NCI-H128 (cell line): ENCODE data around the gene PAK1.
"Not testable (repeated sequence)": the region's sequence is repeated elsewhere in the genome, so short reads cannot be mapped to it uniquely, and the experiment has no call there.

Source experiments
- DNase-seq: peaks from one replicate; lab custom pipeline; 2025; ENCODE audit not compliant: unreplicated experiment; lab: John Stamatoyannopoulos, UW

PAK1 gene

GRCh38 chr11:77473801-77474683, at the start of gene PAK1:
Gene PAK1 (minus strand): TSS chr11:77474094. CDS start chr11:77392520, 81,574 bp downstream.
- peak; percentile 89 for DNase-seq

DNA sequence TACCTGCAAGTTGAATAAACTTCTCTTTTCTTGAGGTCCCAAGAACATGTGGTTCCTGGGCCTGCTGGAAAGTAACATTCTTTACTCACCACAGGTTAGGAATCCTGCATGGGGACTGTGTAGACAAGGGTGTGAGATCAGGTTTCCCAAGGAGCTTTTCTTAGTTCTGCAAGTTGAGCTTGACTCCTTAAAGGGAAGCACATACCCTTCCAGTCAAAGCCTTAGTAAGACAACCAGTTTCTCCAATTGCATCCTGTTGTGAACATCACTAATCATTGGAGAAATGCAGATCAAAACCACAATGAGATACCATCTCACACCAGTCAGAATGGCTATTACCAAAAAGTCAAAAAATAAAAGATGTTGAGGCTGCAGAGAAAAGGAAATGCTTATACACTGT, 48.3 kb upstream of the PAK1 start:
- no peak for DNase-seq

- no peak for DNase-seq
Measured at GRCh38 chr11:77519847-77520246, 46.0 kb upstream of the PAK1 start.

GRCh38 chr11:77518471-77518870, 44.6 kb upstream of the PAK1 start:
- DNase-seq, result no peak

GRCh38 chr11:77517753-77518152, 43.9 kb upstream of the PAK1 start:
- DNase-seq, result no peak

DNA sequence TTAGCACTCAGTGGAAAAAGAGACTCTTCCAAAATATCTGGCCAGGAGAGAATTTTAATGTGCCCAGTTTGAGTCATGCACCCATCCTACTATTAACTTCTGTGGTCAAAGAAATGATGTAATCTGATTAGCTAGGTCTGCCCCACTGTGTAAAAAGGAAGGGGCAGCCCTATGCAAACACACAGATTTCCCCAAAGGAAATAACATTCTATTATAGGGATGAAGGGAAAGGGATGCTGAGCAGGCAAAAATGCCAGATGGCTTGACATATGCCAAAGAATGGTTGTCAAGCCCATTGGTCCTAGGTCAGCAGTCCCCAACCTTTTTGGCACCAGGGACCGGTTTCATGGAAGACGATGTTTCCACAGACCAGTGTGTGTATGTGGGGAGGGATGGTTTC, 43.3 kb upstream of the PAK1 start:
- DNase-seq, result no peak

- no peak for DNase-seq
Measured at GRCh38 chr11:77515483-77515882, 41.6 kb upstream of the PAK1 start.

GRCh38 chr11:77515063-77515462, 41.2 kb upstream of the PAK1 start:
- no peak for DNase-seq

DNA sequence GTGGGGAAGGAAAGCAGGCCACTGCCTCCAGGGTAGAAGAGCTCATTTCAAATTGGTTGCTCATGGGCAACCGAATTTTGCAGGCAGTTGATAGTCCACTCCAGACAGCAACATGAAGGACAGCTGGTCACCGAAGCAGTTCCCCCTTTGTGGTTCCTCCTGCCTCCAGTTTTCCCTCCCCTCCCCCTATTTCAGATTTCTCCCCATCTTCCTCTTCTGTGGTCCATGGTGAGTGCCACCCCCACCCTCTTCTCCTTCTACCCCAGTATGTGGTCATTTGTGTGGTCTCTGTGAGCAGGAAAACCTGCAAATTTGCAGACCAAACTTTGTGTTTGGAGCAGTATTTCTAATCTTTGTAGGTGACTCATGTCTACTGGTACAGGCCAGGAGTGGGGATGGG, 38.2 kb upstream of the PAK1 start:
- no peak for DNase-seq

GRCh38 chr11:77510851-77511250, 37.0 kb upstream of the PAK1 start:
- no peak for DNase-seq

DNA sequence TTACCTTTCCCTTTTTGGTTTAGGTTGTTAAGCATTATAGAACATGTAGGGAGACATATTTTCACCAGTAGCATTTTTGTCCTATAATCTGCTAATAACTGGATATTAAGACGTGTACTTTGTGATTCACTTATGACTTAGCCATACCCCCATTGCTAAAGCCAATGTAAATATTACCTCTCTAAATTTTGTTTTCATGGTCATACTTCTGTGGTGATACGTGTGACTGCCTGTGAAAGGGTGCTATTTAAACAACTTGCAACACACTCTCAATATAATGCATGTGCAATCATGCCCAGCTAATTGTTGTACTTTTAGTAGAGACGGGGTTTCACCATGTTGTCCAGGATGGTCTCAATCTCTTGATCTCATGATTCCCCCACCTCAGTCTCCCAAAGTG, 36.2 kb upstream of the PAK1 start:
- DNase-seq, result no peak

- no peak for DNase-seq
Measured at GRCh38 chr11:77508019-77508418, 34.1 kb upstream of the PAK1 start.

DNA sequence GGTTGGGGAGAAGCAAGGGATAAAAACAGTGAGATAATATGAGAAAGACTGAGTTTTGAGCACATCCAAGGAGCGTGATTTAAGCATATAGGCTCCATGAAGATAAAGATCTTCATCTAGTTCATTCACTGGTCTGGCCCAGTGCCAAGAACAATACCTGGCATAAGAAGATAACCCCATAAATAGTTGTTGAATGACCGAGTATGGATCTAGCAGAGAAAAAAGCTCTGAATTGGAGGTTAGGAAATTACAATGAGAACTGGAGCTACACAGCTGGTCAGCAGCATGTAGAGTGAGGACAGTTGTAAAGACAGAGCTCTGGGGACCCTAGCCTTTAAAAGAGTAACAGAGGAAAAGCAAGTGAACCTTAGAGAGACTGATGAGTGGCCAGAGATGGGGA, 33.0 kb upstream of the PAK1 start:
- DNase-seq, result no peak

- no peak for DNase-seq
Measured at GRCh38 chr11:77505956-77506355, 32.1 kb upstream of the PAK1 start.

- no peak for DNase-seq
Measured at GRCh38 chr11:77503006-77503405, 29.1 kb upstream of the PAK1 start.

GRCh38 chr11:77502346-77502905, 28.5 kb upstream of the PAK1 start:
- DNase-seq, result no peak

- DNase-seq, result no peak
Measured at GRCh38 chr11:77501758-77502157, 27.9 kb upstream of the PAK1 start.

DNA sequence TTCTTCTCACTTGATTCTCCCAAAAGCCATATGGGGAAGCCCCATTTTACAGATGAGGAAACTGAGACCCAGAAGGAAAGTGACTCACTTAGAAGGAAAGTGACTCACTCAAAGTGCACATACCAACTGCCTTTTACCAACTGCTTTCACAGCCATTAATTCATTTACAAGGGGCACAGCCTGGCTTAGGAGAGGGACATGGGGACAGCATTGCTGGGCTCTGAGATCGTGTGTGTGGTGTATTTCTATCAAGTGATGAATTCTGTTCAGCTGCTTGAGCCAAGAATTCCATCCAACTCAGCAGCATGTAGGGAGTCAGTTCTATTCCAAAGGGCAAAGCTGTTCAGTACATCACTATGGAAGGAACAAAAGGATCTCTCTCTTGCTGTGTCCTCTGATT, 23.5 kb upstream of the PAK1 start:
- no peak for DNase-seq

GRCh38 chr11:77495526-77495925, 21.6 kb upstream of the PAK1 start:
- DNase-seq, result no peak

- DNase-seq, result not testable (repeated sequence)
Measured at GRCh38 chr11:77490035-77490434, 16.1 kb upstream of the PAK1 start.

GRCh38 chr11:77487790-77488189, 13.9 kb upstream of the PAK1 start:
- no peak for DNase-seq

DNA sequence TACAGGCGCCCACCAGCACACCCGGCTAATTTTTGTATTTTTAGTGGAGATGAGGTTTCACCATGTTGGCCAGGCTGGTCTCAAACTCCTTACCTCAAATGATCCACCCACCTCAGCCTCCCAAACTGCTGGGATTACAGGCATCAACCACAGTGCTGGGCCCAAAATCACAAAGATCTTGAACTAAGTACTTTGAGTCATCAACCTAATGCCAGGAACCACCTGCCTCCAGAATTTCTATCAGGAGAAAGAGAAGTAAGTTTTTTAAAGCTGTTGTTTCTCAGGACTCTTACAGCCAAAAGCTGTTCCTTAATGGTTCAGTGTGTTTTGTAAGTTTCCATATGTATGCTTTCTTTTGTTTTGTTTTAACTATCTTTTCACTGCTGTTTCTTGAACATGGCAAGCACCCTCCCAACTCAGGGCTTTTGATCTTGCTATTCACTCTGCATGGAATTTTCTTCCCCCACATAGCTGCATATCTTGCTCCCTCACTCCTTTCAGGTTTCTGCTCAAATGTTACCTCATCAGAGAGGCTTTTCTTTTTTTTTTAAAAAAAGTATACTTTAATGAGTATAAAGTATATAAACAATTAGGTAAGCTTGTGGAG, 6.0 kb upstream of the PAK1 start:
- no peak for DNase-seq
